Body of pancreas (tissue), 4 donors: ENCODE data around the gene RNF32. TPM values are rescaled to one million over a fixed set of nuclear protein-coding genes. Genes with fewer than 3 reads are reported as not detected.

Experiments
- ATAC-seq: fragments of 150-250 bp; one replicate; pipeline ENCODE4 v1.9.1; 2016
- DNase-seq, 4 donors: peaks; one replicate each; pipeline ENCODE4 v3.0.0-alpha.2; 2019
- H3K27ac ChIP-seq, 4 donors: fragments of 200-600 bp; sonication (generic); 1 replicate in 3 of 4; 2 replicates in 1 of 4; pipeline versions ENCODE4 v1.5.1 to v1.6.1; 2016 to 2019; ENCODE audit warnings: mild to moderate bottlenecking in 1 of 4, mixed read lengths in 1 of 4, moderate library complexity in 1 of 4
- H3K27me3 ChIP-seq, 2 donors: fragments of 200-600 bp; sonication (generic); one replicate each; pipeline ENCODE4 v1.6.0; 2016; ENCODE audit warnings: mild to moderate bottlenecking in 1 of 2
- H3K36me3 ChIP-seq, 2 donors: fragments of 200-600 bp; sonication (generic); replicated peaks in 1 of 2; 2 replicates each; pipeline ENCODE4 v1.5.1; 2016; ENCODE audit warnings: low read depth in 2 of 2; ENCODE audit not compliant: insufficient read depth in 1 of 2
- H3K4me1 ChIP-seq: fragments of 200-600 bp; sonication (generic); one replicate; pipeline ENCODE4 v1.6.0; 2016
- H3K4me3 ChIP-seq, 2 donors: fragments of 200-600 bp; sonication (generic); 1 replicate in 1 of 2; 2 replicates in 1 of 2; pipeline ENCODE4 v1.5.1; 2016 to 2019
- H3K9me3 ChIP-seq, 3 donors: fragments of 200-600 bp; sonication (generic); 1 replicate in 2 of 3; 2 replicates in 1 of 3; pipeline ENCODE4 v1.5.1; 2016
- CTCF ChIP-seq, 7 experiments: fragments of 450-650 bp in 4 of 7; fragments of 200-600 bp in 3 of 7; sonication (generic) in 3 of 7; IDR thresholded peaks; one replicate each; pipeline ENCODE4 v1.5.1; 2016 to 2019; ENCODE audit warnings: antibody characterized with exemption in 7 of 7
- POLR2A ChIP-seq, 3 donors: fragments of 450-650 bp; IDR thresholded peaks; one replicate each; pipeline ENCODE4 v1.6.1; 2016; ENCODE audit warnings: antibody characterized with exemption in 3 of 3, mild to moderate bottlenecking in 2 of 3
- WGBS, 2 donors: methylation state at CpG; one replicate each; pipeline ENCODE4 v1.1.5; 2017; 5-methylcytosine and 5-hydroxymethylcytosine counted together
- intact Hi-C: fragments of 100-400 bp; cut with DNase I; formaldehyde crosslinking; loops from one replicate; pipeline ENCODE4 v1.15.1; 2023
- total RNA-seq, 2 donors: library from RNA; depleted of rRNA; stranded (reverse); fragments of >200 nt; gene quantifications; one replicate each; pipeline ENCODE4 v1.1.0, GENCODE V29; 2016

The RNF32 gene
- total RNA-seq, 2 donors from 2014 or later, result 0.26 to 0.99 TPM

DNA sequence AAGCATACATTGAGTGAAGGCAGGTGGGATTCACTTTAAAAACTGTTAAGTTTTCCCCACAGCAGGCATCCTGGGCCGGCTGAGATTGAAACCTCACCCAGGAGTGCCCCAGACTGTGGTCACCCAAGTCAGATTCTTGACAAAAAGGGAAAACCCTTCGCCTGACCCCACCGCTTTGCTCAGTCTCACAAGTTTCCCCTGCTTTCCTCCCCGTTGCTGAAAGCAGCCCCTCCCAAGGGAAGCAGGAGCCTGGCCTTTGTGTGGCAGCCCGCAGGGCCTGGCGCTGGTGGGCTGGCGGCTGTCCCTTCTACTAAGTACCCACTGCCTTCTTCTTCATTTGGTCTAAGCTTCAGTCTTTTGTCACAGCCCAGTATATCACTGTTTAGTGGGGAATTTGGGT is 16.0 kb downstream of the RNF32 start:
- no peaks in the 10 kb centered on the region for H3K27me3 ChIP-seq
- no peaks in the 10 kb centered on the region for H3K9me3 ChIP-seq
- no peak overlapping the region for H3K4me3 ChIP-seq
- no peaks in the 10 kb centered on the region for H3K4me1 ChIP-seq
- H3K27ac ChIP-seq, result no peak overlapping the region
- DNase-seq, result no peak
- no peak for TF ChIP-seq CTCF (IDR thresholded peaks at IDR 0.05)
- no peak for TF ChIP-seq POLR2A (IDR thresholded peaks at IDR 0.05)
- WGBS, 2 donors, result 78 to 85% methylated on average over 7 of the region's 7 CpGs
- no peak for ATAC-seq
- intact Hi-C loops, result no loop called here
- no peaks in the 10 kb centered on the region for H3K36me3 ChIP-seq

DNA sequence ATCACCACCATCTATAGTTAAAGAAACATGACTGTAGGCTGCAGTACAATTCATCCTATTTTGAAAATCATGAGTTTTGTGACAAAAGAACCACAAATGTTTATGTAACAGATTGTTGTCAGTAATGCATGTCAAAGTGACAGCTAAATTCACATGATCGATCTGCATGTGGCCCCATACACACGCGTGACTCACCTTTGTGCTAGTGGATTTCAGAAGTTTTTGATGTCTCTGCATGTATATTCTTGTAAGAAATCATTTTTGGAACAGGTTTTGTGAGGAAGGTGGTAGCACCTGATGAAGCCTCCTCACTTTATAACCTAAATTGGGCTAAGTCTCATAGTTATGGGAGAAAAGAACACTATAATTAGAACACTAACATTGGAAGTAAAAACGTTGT is 17.1 kb downstream of the RNF32 start:
- Histone ChIP-seq H3K4me1 (no peaks in the 10 kb centered on the region), H3K27me3 (no peaks in the 10 kb centered on the region), H3K36me3 (no peaks in the 10 kb centered on the region), H3K27ac (no peak overlapping the region), H3K9me3 (no peaks in the 10 kb centered on the region), H3K4me3 (no peak overlapping the region)
- DNase-seq, result no peak
- TF ChIP-seq CTCF (IDR thresholded peaks at IDR 0.05) (no peak), POLR2A (IDR thresholded peaks at IDR 0.05) (no peak)
- ATAC-seq, result no peak
- intact Hi-C loops, result no loop called here
- 69 to 76% methylated on average over 4 of the region's 4 CpGs for WGBS, 2 donors

DNA sequence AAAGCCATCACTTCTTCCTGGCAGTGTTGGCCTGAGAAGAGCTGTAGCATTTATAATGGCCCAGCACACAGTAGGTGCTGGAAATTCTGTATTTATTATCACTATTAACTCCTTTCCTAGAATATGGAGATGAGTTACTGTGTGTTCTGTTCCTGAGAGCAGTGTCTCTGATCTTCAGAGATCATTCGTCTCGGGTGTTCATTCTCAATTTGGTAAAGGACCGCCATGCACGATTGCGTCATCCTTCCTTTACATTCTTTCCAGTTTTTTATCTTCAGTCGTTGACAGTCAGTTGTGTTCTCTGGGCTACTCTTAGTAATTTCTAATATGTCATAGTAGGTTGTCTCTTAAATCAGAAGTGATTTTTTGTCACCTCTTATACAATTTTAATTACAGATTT is 18.6 kb downstream of the RNF32 start:
- no peak for TF ChIP-seq CTCF (IDR thresholded peaks at IDR 0.05)
- TF ChIP-seq POLR2A (IDR thresholded peaks at IDR 0.05), result no peak
- Histone ChIP-seq H3K36me3 (no peaks in the 10 kb centered on the region), H3K27me3 (no peaks in the 10 kb centered on the region), H3K4me3 (no peak overlapping the region), H3K9me3 (no peaks in the 10 kb centered on the region), H3K4me1 (no peaks in the 10 kb centered on the region), H3K27ac (no peak overlapping the region)
- DNase-seq (no peak), ATAC-seq (no peak)
- intact Hi-C loops, result no loop called here
- 52 to 67% methylated on average over 6 of the region's 6 CpGs for WGBS, 2 donors

- Histone ChIP-seq H3K4me1 (no peaks in the 10 kb centered on the region), H3K9me3 (no peaks in the 10 kb centered on the region), H3K4me3 (no peak overlapping the region), H3K27me3 (no peaks in the 10 kb centered on the region), H3K27ac (no peak overlapping the region), H3K36me3 (no peaks in the 10 kb centered on the region)
- WGBS, 2 donors, result 51 to 70% methylated on average over 11 of the region's 11 CpGs
- no peak for DNase-seq
- intact Hi-C loops, result no loop called here
- no peak for ATAC-seq
- TF ChIP-seq POLR2A (IDR thresholded peaks at IDR 0.05) (no peak), CTCF (IDR thresholded peaks at IDR 0.05) (no peak)
Measured at GRCh38 chr7:156659961-156660360, 19.4 kb downstream of the RNF32 start.

GRCh38 chr7:156661637-156662036 is 21.1 kb downstream of the RNF32 start:
- DNase-seq (no peak), ATAC-seq (no peak)
- intact Hi-C loops, result no loop called here
- Histone ChIP-seq H3K36me3 (no peaks in the 10 kb centered on the region), H3K4me1 (no peaks in the 10 kb centered on the region), H3K9me3 (no peaks in the 10 kb centered on the region), H3K4me3 (no peak overlapping the region), H3K27me3 (no peaks in the 10 kb centered on the region), H3K27ac (no peak overlapping the region)
- TF ChIP-seq CTCF (IDR thresholded peaks at IDR 0.05), result no peak
- no peak for TF ChIP-seq POLR2A (IDR thresholded peaks at IDR 0.05)
- 78 to 87% methylated on average over 5 of the region's 5 CpGs for WGBS, 2 donors
